A673 (cell line): ENCODE data around the gene INO80B. TPM values are rescaled to one million over a fixed set of nuclear protein-coding genes. Genes with fewer than 3 reads are reported as not detected.

Source experiments
- BruUV-seq: library from RNA; stranded (reverse); fragments of 400-500 nt; replicated peaks from 2 replicates; lab custom pipeline; 2021; lab: Mats Ljungman, UMichigan
- CTCF ChIA-PET: fragments of 300-600 bp; sonication (Branson Sonifier 250); formaldehyde crosslinking; loops from one replicate; lab custom pipeline; 2022; ENCODE audit warnings: antibody characterized with exemption; lab: Charles Lee
- POLR2A ChIA-PET: fragments of 300-600 bp; sonication (Branson Sonifier 250); formaldehyde crosslinking; loops from one replicate; lab custom pipeline; 2022; ENCODE audit warnings: antibody characterized with exemption; ENCODE audit not compliant: low non-redundant PET; lab: Charles Lee
- DNase-seq: peaks from one replicate; pipeline ENCODE4 v3.0.0-alpha.2; 2015; ENCODE audit warnings: low spot score
- H3K27ac ChIP-seq: fragments of 200-600 bp; sonication (generic); 2 replicates; pipeline ENCODE4 v1.5.1; 2016; ENCODE audit warnings: mixed run types, low read depth, mild to moderate bottlenecking, mixed read lengths, antibody characterized with exemption, low read length; ENCODE audit not compliant: poor library complexity, severe bottlenecking
- H3K27me3 ChIP-seq: fragments of 200-600 bp; sonication (generic); replicated peaks from 2 replicates; pipeline ENCODE4 v1.6.1; 2017; ENCODE audit warnings: mixed run types, low read depth, mild to moderate bottlenecking, mixed read lengths, antibody characterized with exemption, low read length; ENCODE audit not compliant: insufficient read depth, poor library complexity
- H3K36me3 ChIP-seq: fragments of 200-600 bp; sonication (generic); 2 replicates; pipeline ENCODE4 v1.6.1; 2016; ENCODE audit warnings: mixed run types, mild to moderate bottlenecking, mixed read lengths, antibody characterized with exemption, low read length; ENCODE audit not compliant: insufficient read depth, poor library complexity, severe bottlenecking
- H3K4me1 ChIP-seq: fragments of 200-600 bp; sonication (generic); 2 replicates; pipeline ENCODE4 v1.6.1; 2017; ENCODE audit warnings: mixed run types, mild to moderate bottlenecking, mixed read lengths, antibody characterized with exemption, low read length; ENCODE audit not compliant: insufficient read depth, poor library complexity, severe bottlenecking
- H3K4me3 ChIP-seq: fragments of 200-600 bp; sonication (generic); 2 replicates; pipeline ENCODE4 v1.5.1; 2016; ENCODE audit warnings: low read depth, mixed run types, mild to moderate bottlenecking, mixed read lengths, low read length; ENCODE audit not compliant: poor library complexity, severe bottlenecking
- H3K9me3 ChIP-seq: fragments of 200-600 bp; sonication (generic); 2 replicates; pipeline ENCODE4 v1.6.1; 2016; ENCODE audit warnings: mixed run types, low read depth, mild to moderate bottlenecking, mixed read lengths, antibody characterized with exemption, low read length; ENCODE audit not compliant: poor library complexity, severe bottlenecking
- EZH2 ChIP-seq: fragments of 200-600 bp; sonication (generic); IDR thresholded peaks from 2 replicates; pipeline ENCODE4 v1.6.1; 2017; ENCODE audit warnings: borderline replicate concordance, low read depth, mild to moderate bottlenecking, mixed read lengths, antibody characterized with exemption, low read length; ENCODE audit not compliant: poor library complexity, severe bottlenecking
- intact Hi-C: fragments of 100-400 bp; cut with micrococcal nuclease; formaldehyde crosslinking; loops from one replicate; pipeline ENCODE4 v1.10.0; 2022; ENCODE audit not compliant: unreplicated experiment
- total RNA-seq: library from RNA; stranded (reverse); gene quantifications from 2 replicates; pipeline ENCODE4 v1.2.3, GENCODE V29; 2021
- TF ChIP-seq, protein P1 (sequence below): fragments of 300-800, 200-600 bp; sonication (generic); conservative IDR thresholded peaks from 2 replicates; pipeline ENCODE4 v1.5.1; 2017; ENCODE audit warnings: low read depth, mild to moderate bottlenecking, antibody characterized with exemption, low read length, moderate library complexity, mixed read lengths

INO80B gene
- total RNA-seq, 1 experiment from 2014 or later: 29.9 TPM

DNA sequence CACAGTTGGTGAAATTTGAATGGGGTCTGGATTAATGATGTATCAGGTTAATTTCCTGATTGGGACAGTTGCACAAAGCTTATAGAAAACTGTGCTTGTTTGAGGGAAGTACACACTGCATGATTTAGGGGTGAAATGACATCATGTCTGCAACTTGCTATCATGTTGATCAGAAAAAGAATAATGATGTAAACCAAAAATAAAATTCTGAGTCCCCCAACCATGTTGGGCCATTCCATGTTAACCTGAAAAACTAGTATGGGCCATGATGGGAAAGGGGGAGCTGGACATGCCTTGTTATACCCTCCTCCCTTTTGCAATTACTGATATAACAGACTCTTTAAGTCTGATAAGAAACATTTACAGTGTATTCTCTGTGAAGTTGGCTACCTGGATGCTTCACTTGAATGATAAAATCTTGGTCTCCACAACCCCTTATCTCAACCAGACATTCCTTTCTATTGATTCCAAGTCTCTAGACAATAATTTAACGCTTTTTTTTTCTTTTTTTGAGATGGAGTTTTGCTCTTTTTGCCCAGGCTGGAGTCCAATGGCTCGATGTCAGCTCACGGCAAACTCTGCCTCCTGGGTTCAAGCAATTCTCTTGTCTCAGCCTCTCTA, 4.2 kb upstream of the INO80B start:
- H3K27me3 ChIP-seq: no peaks in the 10 kb centered on the region
- TF ChIP-seq, protein P1, sequence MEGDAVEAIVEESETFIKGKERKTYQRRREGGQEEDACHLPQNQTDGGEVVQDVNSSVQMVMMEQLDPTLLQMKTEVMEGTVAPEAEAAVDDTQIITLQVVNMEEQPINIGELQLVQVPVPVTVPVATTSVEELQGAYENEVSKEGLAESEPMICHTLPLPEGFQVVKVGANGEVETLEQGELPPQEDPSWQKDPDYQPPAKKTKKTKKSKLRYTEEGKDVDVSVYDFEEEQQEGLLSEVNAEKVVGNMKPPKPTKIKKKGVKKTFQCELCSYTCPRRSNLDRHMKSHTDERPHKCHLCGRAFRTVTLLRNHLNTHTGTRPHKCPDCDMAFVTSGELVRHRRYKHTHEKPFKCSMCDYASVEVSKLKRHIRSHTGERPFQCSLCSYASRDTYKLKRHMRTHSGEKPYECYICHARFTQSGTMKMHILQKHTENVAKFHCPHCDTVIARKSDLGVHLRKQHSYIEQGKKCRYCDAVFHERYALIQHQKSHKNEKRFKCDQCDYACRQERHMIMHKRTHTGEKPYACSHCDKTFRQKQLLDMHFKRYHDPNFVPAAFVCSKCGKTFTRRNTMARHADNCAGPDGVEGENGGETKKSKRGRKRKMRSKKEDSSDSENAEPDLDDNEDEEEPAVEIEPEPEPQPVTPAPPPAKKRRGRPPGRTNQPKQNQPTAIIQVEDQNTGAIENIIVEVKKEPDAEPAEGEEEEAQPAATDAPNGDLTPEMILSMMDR: no peak
- no peak for TF ChIP-seq EZH2
- ChIA-PET POLR2A (no interaction called here), CTCF (no interaction called here)
- no TSS peak for BruUV-seq
- no peak overlapping the region for H3K4me3 ChIP-seq
- no peaks in the 10 kb centered on the region for H3K36me3 ChIP-seq
- intact Hi-C loops: no loop called here
- H3K4me1 ChIP-seq: peaks cover 5% of the 10 kb centered on the region
- H3K9me3 ChIP-seq: no peaks in the 10 kb centered on the region
- no peak for DNase-seq
- no peak overlapping the region for H3K27ac ChIP-seq

DNA sequence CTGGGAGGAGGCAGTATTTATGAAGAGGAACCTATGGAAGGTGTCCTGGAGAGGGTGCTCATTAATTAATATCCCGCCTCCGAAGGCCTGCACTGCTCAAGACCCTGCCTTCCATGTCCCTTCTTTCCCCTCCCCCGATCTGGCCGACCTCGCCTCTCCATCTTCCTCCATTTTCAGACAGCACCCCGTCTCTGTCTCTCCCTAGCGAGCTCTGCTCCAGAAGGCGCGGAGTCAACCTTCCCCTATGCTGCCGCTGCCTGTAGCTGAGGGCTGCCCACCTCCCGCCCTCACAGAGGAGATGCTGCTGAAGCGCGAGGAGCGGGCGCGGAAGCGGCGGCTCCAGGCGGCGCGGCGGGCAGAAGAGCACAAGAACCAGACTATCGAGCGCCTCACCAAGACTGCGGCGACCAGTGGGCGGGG, 2.3 kb downstream of the INO80B start:
- peak; percentile 52 for DNase-seq
- no TSS peak for BruUV-seq
- peaks cover 6% of the 10 kb centered on the region for H3K36me3 ChIP-seq
- CTCF ChIA-PET: no interaction called here
- peak overlapping the region; percentile 92 for H3K27ac ChIP-seq
- H3K4me3 ChIP-seq: peak overlapping the region; percentile 92
- TF ChIP-seq EZH2: no peak
- TF ChIP-seq, protein P1: no peak
- H3K4me1 ChIP-seq: peaks cover 16% of the 10 kb centered on the region
- H3K27me3 ChIP-seq: no peaks in the 10 kb centered on the region
- H3K9me3 ChIP-seq: no peaks in the 10 kb centered on the region
- intact Hi-C loops: no loop called here
- POLR2A ChIA-PET: no interaction called here

DNA sequence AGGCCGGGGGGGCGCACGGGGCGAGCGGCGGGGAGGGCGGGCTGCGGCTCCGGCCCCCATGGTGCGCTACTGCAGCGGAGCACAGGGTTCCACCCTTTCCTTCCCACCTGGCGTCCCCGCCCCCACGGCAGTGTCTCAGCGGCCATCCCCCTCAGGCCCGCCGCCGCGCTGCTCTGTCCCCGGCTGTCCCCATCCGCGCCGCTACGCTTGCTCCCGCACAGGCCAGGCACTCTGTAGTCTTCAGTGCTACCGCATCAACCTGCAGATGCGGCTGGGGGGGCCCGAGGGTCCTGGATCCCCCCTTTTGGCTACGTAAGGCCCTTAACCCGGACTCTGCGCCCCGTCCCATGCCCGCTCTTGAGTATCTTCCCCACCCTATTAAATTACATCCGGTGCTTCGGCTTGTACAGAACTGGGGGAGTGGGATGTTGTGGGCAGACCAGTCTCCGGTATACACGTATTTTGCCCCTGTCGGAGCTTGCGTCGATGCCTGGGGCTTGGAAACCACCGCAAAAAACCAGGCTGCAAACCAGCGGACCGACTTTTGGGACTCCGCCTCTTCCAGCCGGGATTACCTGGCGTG, 2.8 kb downstream of the INO80B start:
- intact Hi-C loops: no loop called here
- ChIA-PET CTCF (interaction anchor here (0.6 kb wide), 1 partner anchor 132 kb away, joined by 3 read pairs; no protein-coding TSS in a partner anchor), POLR2A (interaction anchor here (0.6 kb wide), 2 partner anchors 17 to 106 kb away, joined by 4 to 12 read pairs; no protein-coding TSS in a partner anchor)
- Histone ChIP-seq H3K9me3 (no peaks in the 10 kb centered on the region), H3K27ac (peak overlapping the region; percentile 92), H3K4me3 (peak overlapping the region; percentile 92), H3K27me3 (no peaks in the 10 kb centered on the region), H3K36me3 (peaks cover 11% of the 10 kb centered on the region), H3K4me1 (peaks cover 16% of the 10 kb centered on the region)
- BruUV-seq: no TSS peak
- peak; percentile 54 for DNase-seq
- TF ChIP-seq EZH2: no peak
- TF ChIP-seq, protein P1: no peak
